Activated T-cell treated with anti-CD3 and anti-CD28 coated beads for 24 hours (primary cell): ENCODE results near the gene SH3BGR.

Experiments
- DNase-seq: peaks from one replicate; pipeline ENCODE4 v3.0.0-alpha.2; 2020; ENCODE audit warnings: low read depth

Gene SH3BGR

GRCh38 chr21:39456665-39457064 lies 4.9 kb downstream of the SH3BGR start:
- no peak for DNase-seq

- DNase-seq, result no peak
These were observed 9.6 kb downstream of the SH3BGR start for GRCh38 chr21:39461419-39461818.

- DNase-seq, result no peak
These were observed 11.5 kb downstream of the SH3BGR start for GRCh38 chr21:39463308-39463707.

GRCh38 chr21:39466584-39466983 lies 14.8 kb downstream of the SH3BGR start:
- no peak for DNase-seq

DNA sequence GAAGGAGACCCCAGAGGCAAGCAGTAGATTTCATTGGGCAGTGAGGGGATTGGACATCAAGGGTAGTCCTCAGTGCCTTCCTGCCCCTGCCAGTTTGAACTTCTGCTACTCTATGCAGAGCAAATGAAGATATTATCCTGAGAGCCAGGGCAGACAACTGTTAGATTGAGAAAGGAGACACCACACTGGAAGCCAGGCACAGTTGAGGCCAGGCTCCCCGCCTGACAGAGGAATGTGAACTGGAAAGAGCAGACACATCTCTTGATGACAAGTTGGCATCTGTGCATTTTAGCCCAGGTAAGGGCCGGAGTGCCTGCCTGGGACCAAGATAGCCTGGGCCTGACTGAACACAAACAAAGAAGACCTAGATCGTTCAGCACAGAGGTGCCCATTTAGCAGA lies 16.0 kb downstream of the SH3BGR start:
- no peak for DNase-seq

DNA sequence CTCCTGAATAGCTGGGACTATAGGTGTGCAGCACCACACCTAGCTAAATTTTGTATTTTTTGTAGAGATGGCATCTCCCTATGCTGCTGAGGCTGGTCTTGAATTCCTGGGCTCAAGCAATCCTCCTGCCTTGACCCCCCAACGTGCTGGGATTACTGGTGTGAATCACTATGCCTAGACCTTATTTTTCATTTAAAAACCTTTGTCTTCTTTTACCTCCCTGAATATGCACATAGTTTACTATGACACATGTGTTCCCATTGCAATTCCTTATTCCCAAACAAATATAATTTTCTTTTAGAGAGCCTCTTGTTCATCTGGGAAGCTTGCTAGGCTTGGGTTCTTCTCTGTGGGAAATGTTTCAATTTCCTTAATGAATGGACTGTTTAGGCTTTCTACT lies 16.8 kb downstream of the SH3BGR start:
- no peak for DNase-seq

GRCh38 chr21:39471598-39471997 lies 19.8 kb downstream of the SH3BGR start:
- DNase-seq, result no peak

DNA sequence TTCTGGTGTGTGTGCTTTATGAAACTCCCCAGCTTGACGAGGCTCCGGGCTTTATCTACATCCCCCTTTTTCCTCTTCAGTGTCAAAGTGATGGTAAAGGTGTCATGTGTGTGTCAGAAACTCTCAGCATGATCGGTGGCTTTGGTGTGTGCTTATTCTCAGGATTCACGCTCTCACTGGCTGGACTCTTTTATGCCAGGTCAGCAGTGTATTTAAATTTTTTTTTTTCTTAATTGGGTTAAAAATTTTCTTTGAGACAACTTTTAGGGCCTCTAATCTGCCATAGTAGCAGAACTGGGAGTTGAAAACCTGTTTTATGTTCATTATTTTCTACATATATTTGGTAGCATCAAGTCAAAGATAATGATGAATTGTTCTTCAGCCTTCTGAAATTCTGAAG lies 21.0 kb downstream of the SH3BGR start:
- DNase-seq, result no peak

GRCh38 chr21:39474611-39475010 lies 22.8 kb downstream of the SH3BGR start:
- DNase-seq, result no peak

DNA sequence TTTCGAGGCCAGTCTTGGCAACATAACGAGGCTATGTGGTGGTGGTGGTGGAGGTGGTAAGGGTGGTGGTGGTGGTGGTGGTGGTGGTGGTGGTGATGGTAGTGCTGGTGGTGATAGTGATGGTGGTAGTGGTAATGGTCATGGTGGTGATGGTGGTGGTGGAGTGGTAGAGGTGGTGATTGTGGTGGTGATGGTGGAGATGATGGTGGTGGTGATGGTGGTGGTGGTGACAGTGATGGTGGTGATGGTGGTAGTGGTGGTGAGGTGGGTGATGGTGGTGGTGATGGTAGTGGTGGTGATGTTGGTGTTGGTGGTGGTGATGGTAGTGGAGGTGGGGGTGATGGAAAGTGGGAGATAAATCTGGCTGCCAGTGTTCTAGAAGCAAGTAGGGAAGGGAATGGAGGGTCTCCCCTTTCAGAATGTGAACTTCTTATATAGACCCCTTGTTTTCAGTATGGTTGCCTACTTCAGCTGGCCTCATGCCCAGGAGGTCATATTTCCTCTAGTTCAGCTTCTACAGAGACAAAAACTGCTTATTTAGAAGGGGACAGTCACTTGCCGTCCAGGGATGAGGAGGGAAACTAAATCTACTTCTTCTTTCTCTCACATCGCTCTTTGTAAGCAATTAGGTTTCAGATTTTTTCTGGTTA lies 27.5 kb downstream of the SH3BGR start:
- DNase-seq, result no peak

GRCh38 chr21:39479814-39480182 lies 28.0 kb downstream of the SH3BGR start:
- no peak for DNase-seq

DNA sequence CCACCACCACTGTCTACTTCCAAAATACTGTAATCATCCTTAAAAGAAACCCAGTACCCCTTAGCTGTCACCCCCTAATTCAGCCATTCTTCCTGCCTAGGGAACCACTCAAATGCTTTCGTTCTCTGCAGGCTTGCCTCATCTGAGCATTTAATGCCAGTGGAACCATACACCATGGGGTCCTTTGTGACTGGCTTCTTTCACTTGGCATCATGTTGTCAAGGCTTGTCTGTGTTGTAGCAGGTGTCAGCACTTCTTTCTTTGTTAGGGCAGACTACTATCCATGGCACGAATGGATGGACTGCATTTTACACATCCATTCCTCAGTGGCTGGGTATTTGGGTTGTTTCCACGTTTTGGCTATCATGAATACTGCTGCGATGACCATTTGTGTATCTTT lies 28.5 kb downstream of the SH3BGR start:
- DNase-seq, result no peak

DNA sequence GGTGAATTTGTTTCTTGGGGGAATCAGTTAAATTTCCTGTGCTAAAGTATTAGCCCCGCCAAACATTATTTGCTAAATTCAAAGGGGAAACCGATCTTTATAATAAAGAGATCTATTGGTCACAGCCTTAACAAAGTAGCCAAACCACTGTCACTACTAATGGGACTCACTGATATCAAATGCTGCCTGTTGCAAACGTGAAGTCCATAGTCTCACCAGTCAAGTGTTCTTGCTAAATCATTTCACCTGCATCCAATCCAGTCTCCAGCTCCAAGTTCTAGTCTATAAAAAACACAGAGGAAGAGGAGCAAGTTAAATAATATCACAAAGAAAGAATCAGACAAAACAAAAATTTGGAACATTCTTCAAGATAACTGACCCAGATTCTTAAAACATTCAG lies 30.1 kb downstream of the SH3BGR start:
- DNase-seq, result no peak

- no peak for DNase-seq
These were observed 32.1 kb downstream of the SH3BGR start for GRCh38 chr21:39483917-39484316.

DNA sequence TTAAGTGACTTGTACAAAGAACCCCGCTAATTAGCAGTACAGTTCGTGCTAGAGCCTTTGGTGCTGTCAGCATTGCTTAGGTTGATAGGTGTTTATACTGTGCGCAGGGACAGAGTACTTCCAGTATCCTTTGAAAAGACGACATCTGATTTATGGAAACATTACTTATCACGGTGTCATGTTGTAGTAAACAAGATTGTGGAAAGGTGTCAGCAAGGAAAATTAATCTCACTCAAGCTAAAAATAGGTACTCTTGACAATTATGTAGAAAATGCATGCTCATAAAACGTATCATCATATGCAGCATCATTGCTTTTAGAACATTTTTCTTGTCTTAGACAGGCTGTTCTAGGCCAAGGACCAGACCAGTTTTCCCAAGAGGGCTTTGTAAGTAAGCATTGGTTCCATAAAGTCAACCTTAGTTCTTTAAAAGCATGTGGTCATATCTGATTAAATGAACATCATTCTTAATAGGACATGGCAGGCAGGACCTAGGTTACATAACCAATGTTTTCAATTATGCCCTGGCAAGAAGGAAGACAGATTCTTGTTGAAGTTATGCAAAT lies 33.0 kb downstream of the SH3BGR start:
- no peak for DNase-seq

GRCh38 chr21:39489380-39489924 lies 37.7 kb downstream of the SH3BGR start:
- no peak for DNase-seq

DNA sequence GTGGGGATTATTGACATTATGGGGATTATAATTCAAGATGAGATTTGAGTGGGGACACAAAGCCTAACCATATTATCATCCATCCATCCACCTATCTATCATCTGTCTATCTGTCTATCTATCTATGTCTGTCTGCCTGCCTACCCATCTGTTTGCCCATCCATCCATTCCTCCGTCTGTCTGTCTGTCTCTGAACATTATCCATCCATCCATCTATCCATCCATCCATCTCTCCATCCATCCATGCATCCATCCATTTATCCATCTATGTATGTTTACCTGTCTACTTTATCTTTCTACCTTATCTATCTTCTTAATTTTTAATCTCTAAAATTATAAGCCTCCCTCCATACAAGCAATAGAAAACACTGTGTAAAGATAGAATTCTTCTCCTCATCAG lies 47.4 kb downstream of the SH3BGR start:
- DNase-seq, result no peak

GRCh38 chr21:39502631-39503030 lies 50.9 kb downstream of the SH3BGR start:
- DNase-seq, result no peak

DNA sequence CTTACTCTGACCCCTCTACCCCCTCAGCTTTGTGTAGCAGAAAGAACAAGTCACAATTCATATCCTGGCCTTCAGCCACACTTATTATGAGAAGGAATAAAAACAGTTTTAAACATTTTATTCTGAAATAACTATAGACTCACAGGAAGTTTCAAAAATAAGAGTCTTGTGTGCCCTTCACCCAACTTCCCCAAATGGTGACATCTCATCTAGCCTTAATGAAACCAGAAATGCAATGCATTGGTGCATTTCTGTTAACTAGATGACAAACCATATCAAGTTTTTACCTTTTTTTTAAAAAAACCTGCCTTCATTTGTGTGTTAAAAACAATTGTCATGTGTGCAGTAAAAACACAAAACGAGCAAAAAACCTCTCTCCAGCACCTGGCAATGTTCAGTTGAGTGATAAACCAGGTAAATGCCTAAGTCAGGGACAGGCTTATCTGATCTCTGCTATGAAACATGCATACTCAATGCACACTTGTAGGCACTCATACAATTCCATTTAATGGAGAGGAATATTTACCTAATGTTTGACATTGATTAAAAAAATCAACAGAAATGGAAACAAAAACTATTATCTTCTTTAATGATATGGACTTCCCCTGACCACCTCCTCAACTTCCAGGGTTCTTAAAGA lies 51.5 kb downstream of the SH3BGR start:
- DNase-seq, result no peak

DNA sequence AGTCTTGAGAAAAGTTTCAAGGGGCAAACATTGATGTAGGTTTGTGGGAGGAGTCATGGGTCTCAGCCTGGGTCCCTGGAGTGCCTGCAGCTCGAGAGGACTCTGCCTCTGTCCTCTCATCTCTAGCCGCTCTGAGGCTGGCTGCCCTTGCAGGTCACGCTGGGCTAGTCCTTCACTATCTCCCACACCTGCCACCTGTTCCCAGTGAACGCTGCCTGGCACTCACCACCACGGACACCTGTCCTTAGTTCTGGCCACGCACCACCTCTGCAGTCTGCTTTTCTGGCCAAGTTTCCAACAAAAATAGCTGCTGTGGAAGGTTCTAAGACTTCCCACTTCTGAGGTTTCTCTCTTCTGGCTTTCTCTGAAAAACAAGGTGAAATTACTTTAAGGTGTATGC lies 52.5 kb downstream of the SH3BGR start:
- DNase-seq, result no peak

- no peak for DNase-seq
These were observed 58.5 kb downstream of the SH3BGR start for GRCh38 chr21:39510240-39510639.

DNA sequence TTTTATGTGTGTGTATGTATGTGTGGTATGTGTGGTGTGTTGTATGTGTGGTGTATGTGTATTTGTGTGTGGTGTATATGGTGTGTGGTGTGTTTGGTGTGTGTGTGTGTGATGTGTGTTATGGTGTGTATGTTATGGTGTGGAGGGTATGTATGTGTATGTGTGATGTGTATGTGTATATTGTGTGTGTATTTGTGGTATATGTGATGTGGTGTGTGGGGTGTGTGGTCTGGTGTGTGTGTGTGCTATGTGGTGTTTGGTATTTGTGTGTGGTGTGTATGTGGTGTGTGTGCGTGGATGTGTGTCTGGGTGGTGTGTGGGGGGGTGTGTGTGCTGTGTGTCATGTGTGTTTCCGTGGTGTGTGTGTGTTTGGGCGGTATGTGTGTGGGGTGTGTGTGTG lies 59.3 kb downstream of the SH3BGR start:
- no peak for DNase-seq

- DNase-seq, result no peak
These were observed 62.0 kb downstream of the SH3BGR start for GRCh38 chr21:39513735-39514134.
